Measurements from ENCODE around the gene DLGAP4.

DNA sequence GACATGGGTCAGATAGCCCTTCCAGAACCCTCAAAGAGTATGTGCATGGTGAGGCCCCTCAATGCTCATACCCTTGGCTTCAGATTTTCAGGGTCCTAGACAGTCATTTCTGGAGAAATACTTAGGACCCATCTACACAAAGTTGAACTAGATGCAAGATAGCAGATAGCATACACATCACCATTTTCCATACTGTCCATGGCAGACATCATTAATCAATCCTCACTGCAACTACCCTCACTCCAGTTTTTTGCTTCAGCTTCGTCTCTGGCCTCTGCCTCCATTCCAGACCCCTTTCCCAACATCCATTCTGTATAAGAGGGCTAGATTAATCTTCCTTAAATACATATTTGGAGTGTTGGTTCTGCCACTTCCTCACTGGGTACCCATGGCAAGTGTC is 139.7 kb downstream of the DLGAP4 start:
- TF ChIP-seq EZH2 (IDR thresholded peaks at IDR 0.05; ENCODE audit: insufficient read depth, poor library complexity, severe bottlenecking) (no peak), EZH2phosphoT487 (IDR thresholded peaks at IDR 0.05; ENCODE audit: insufficient read depth, low read depth) (no peak)
